WERI-Rb-1 (cell line): ENCODE data around the gene RNF167.

Experiments
- DNase-seq: peaks from one replicate; pipeline ENCODE4 v3.0.0-alpha.2; 2020
- H3K27ac ChIP-seq: fragments of 250-450 bp; sonication (Bioruptor Pico); 2 replicates; pipeline ENCODE4 v1.5.1; 2020; ENCODE audit warnings: mild to moderate bottlenecking, moderate library complexity
- H3K27me3 ChIP-seq: fragments of 250-450 bp; sonication (Bioruptor Pico); 2 replicates; pipeline ENCODE4 v1.5.1; 2021; ENCODE audit warnings: mild to moderate bottlenecking, low read depth, moderate library complexity; ENCODE audit not compliant: insufficient read depth, severe bottlenecking
- H3K36me3 ChIP-seq: fragments of 250-450 bp; sonication (Bioruptor Pico); 2 replicates; pipeline ENCODE4 v1.5.1; 2020; ENCODE audit warnings: mild to moderate bottlenecking, moderate library complexity
- H3K4me3 ChIP-seq: 2 replicates; pipeline ENCODE4 v1.5.1; 2011; ENCODE audit warnings: low read depth, mild to moderate bottlenecking, control low read depth, low read length
- H3K9me3 ChIP-seq: fragments of 250-450 bp; sonication (Bioruptor Pico); 2 replicates; pipeline ENCODE4 v1.5.1; 2021; ENCODE audit warnings: mild to moderate bottlenecking, moderate library complexity; ENCODE audit not compliant: severe bottlenecking
- CTCF ChIP-seq: IDR thresholded peaks from 2 replicates; pipeline ENCODE4 v1.5.1; 2011; ENCODE audit warnings: low read depth, mild to moderate bottlenecking, control low read depth, inconsistent platforms, low read length

Gene RNF167

GRCh38 chr17:4944163-4944553 lies 4.1 kb downstream of the RNF167 start:
- H3K36me3 ChIP-seq, result peaks cover 65% of the 10 kb centered on the region
- H3K4me3 ChIP-seq, result no peak overlapping the region
- H3K27me3 ChIP-seq, result no peaks in the 10 kb centered on the region
- H3K27ac ChIP-seq, result no peak overlapping the region
- no peak for DNase-seq
- no peak for TF ChIP-seq CTCF
- H3K9me3 ChIP-seq, result no peaks in the 10 kb centered on the region

- no peak for TF ChIP-seq CTCF
- H3K9me3 ChIP-seq, result no peaks in the 10 kb centered on the region
- peaks cover 65% of the 10 kb centered on the region for H3K36me3 ChIP-seq
- H3K27ac ChIP-seq, result no peak overlapping the region
- H3K4me3 ChIP-seq, result no peak overlapping the region
- DNase-seq, result no peak
- no peaks in the 10 kb centered on the region for H3K27me3 ChIP-seq
These were observed 4.6 kb downstream of the RNF167 start for GRCh38 chr17:4944554-4945175.

GRCh38 chr17:4945176-4945943 lies 5.3 kb downstream of the RNF167 start:
- peak; percentile 50 for DNase-seq
- TF ChIP-seq CTCF, result no peak
- Histone ChIP-seq H3K36me3 (peaks cover 65% of the 10 kb centered on the region), H3K9me3 (no peaks in the 10 kb centered on the region), H3K27ac (no peak overlapping the region), H3K27me3 (no peaks in the 10 kb centered on the region), H3K4me3 (no peak overlapping the region)

- peaks cover 65% of the 10 kb centered on the region for H3K36me3 ChIP-seq
- no peak for TF ChIP-seq CTCF
- no peak overlapping the region for H3K4me3 ChIP-seq
These were observed 5.8 kb downstream of the RNF167 start for GRCh38 chr17:4945944-4946280.

GRCh38 chr17:4946312-4946976 lies 6.4 kb downstream of the RNF167 start:
- Histone ChIP-seq H3K36me3 (peaks cover 65% of the 10 kb centered on the region), H3K27me3 (no peaks in the 10 kb centered on the region), H3K27ac (peak overlapping the region; percentile 60), H3K9me3 (no peaks in the 10 kb centered on the region), H3K4me3 (peak overlapping the region; percentile 96)
- no peak for TF ChIP-seq CTCF
- DNase-seq, result no peak

More at GRCh38 chr17:4945944-4946280, 5.8 kb downstream of the RNF167 start:
- H3K27ac ChIP-seq, result no peak overlapping the region
- H3K9me3 ChIP-seq, result no peaks in the 10 kb centered on the region
- no peaks in the 10 kb centered on the region for H3K27me3 ChIP-seq
- DNase-seq, result no peak
